MM.1S (cell line): ENCODE data around the gene CELF4.

ENCODE experiments used
- EZH2 ChIP-seq: fragments of 300-600 bp; sonication (generic); optimal IDR thresholded peaks from 2 replicates; pipeline ENCODE3; 2017; ENCODE audit warnings: low read depth, mild to moderate bottlenecking, antibody characterized with exemption, low read length, mixed read lengths
- TF ChIP-seq, protein P1 (sequence below): fragments of 300-600 bp; sonication (generic); IDR thresholded peaks from 2 replicates; pipeline ENCODE4 v1.5.1; 2016; ENCODE audit warnings: antibody characterized with exemption, low read length, mixed read lengths

DNA sequence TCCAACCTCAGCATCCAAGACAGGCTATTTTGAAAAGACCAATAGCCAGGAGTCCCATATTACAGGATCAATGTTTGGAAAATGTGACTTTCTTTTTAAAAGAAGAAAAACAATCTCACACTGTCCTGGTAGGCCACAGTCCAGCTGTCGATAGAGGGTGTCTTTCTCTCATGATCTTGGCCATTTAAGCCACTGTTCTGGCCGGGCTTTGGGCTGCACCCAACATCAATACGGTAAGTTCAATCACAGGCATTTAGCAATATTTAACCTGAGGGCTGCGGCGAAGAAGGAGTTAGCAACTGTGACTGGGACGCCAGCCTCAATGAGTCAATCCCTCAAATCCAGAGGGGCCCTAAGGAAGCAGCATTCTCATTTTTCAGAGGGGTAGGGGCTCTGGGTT lies 69.0 kb downstream of the CELF4 start:
- TF ChIP-seq, protein P1, sequence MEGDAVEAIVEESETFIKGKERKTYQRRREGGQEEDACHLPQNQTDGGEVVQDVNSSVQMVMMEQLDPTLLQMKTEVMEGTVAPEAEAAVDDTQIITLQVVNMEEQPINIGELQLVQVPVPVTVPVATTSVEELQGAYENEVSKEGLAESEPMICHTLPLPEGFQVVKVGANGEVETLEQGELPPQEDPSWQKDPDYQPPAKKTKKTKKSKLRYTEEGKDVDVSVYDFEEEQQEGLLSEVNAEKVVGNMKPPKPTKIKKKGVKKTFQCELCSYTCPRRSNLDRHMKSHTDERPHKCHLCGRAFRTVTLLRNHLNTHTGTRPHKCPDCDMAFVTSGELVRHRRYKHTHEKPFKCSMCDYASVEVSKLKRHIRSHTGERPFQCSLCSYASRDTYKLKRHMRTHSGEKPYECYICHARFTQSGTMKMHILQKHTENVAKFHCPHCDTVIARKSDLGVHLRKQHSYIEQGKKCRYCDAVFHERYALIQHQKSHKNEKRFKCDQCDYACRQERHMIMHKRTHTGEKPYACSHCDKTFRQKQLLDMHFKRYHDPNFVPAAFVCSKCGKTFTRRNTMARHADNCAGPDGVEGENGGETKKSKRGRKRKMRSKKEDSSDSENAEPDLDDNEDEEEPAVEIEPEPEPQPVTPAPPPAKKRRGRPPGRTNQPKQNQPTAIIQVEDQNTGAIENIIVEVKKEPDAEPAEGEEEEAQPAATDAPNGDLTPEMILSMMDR: no peak
- no peak for TF ChIP-seq EZH2
